ENCODE data around the gene PCDHAC1. TPM values are rescaled to one million over a fixed set of nuclear protein-coding genes. Genes with fewer than 3 reads are reported as not detected.

PCDHAC1 gene
- total RNA-seq, 2 experiments from 2014 or later: not detected

DNA sequence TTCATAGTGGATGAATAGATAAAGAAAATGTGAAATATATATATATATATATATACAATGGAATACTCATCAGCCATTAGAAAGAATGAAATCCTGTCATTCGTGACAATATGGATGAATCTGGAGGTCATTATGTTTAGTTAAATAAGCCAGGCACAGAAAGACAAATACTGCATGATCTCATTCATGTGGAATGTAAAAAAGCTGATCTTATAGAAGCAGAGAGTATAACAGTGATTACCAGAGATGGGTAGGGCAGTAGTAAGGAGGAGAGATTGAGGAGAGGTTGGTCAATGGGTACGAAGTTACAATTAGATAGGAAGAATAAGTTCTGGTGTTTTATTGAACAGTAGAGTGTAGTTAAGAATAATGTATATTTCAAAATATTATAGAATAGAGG is 20.5 kb downstream of the PCDHAC1 start:
- Histone ChIP-seq H3K4me3 (ENCODE audit: low read depth, low read length, poor library complexity, severe bottlenecking) (no peak overlapping the region), H3K36me3 (ENCODE audit: insufficient read depth, low read length) (no peaks in the 10 kb centered on the region), H3K9me3 (ENCODE audit: low read length) (no peaks in the 10 kb centered on the region), H3K9me2 (ENCODE audit: insufficient read depth, low read length) (no peaks in the 10 kb centered on the region), H3K4me2 (ENCODE audit: low read length) (no peak overlapping the region), H3K4me1 (ENCODE audit: insufficient read depth, low read length, poor library complexity, severe bottlenecking) (no peaks in the 10 kb centered on the region), H3K79me2 (ENCODE audit: insufficient read depth, low read depth, low read length) (no peaks in the 10 kb centered on the region), H3K27ac (ENCODE audit: low read depth, low read length, poor library complexity, severe bottlenecking) (no peak overlapping the region), H2AFZ (ENCODE audit: low read length) (no peak overlapping the region), H4K20me1 (ENCODE audit: insufficient read depth, low read length) (no peaks in the 10 kb centered on the region)
- no peak for DNase-seq (ENCODE audit: low spot score)
- TF ChIP-seq EZH2phosphoT487 (IDR thresholded peaks at IDR 0.05; ENCODE audit: borderline replicate concordance, low read depth, low read length): no peak
- BruUV-seq (replicated peaks): no TSS peak
- intact Hi-C loops (cut with micrococcal nuclease; ENCODE audit: unreplicated experiment): no loop called here
- POLR2A ChIA-PET: no interaction called here
- CTCF ChIA-PET (ENCODE audit: unreplicated experiment): no interaction called here

DNA sequence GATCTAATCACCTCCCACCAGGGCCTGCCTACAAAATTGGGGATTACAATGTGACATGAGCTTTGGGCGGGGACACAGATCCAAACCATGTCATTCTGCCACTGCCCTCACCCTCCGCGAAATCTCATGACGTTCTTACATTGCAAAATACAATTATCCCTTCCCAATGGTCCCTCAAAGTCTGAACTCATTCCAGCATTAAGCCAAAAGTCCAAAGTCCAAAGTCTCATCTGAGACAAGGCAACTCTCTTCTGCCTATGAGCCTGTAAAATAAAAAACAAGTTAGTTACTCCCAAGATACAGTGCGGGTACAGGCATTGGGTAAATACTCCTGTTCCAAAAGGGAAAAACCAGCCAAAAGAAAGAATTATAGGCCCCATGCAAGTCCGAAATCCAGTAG is 25.5 kb downstream of the PCDHAC1 start:
- Histone ChIP-seq H3K9me3 (ENCODE audit: low read length) (no peaks in the 10 kb centered on the region), H3K4me1 (ENCODE audit: insufficient read depth, low read length, poor library complexity, severe bottlenecking) (no peaks in the 10 kb centered on the region), H3K9me2 (ENCODE audit: insufficient read depth, low read length) (no peaks in the 10 kb centered on the region), H3K4me3 (ENCODE audit: low read depth, low read length, poor library complexity, severe bottlenecking) (no peak overlapping the region), H4K20me1 (ENCODE audit: insufficient read depth, low read length) (no peaks in the 10 kb centered on the region), H2AFZ (ENCODE audit: low read length) (no peak overlapping the region), H3K79me2 (ENCODE audit: insufficient read depth, low read depth, low read length) (no peaks in the 10 kb centered on the region), H3K36me3 (ENCODE audit: insufficient read depth, low read length) (no peaks in the 10 kb centered on the region), H3K27ac (ENCODE audit: low read depth, low read length, poor library complexity, severe bottlenecking) (no peak overlapping the region), H3K4me2 (ENCODE audit: low read length) (no peak overlapping the region)
- ChIA-PET POLR2A (no interaction called here), CTCF (ENCODE audit: unreplicated experiment) (no interaction called here)
- TF ChIP-seq, protein P1, sequence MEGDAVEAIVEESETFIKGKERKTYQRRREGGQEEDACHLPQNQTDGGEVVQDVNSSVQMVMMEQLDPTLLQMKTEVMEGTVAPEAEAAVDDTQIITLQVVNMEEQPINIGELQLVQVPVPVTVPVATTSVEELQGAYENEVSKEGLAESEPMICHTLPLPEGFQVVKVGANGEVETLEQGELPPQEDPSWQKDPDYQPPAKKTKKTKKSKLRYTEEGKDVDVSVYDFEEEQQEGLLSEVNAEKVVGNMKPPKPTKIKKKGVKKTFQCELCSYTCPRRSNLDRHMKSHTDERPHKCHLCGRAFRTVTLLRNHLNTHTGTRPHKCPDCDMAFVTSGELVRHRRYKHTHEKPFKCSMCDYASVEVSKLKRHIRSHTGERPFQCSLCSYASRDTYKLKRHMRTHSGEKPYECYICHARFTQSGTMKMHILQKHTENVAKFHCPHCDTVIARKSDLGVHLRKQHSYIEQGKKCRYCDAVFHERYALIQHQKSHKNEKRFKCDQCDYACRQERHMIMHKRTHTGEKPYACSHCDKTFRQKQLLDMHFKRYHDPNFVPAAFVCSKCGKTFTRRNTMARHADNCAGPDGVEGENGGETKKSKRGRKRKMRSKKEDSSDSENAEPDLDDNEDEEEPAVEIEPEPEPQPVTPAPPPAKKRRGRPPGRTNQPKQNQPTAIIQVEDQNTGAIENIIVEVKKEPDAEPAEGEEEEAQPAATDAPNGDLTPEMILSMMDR (conservative IDR thresholded peaks at IDR 0.05; ENCODE audit: low read length): no peak
- TF ChIP-seq EZH2phosphoT487 (IDR thresholded peaks at IDR 0.05; ENCODE audit: borderline replicate concordance, low read depth, low read length): no peak
- DNase-seq (ENCODE audit: low spot score): no peak
- no TSS peak for BruUV-seq (replicated peaks)
- intact Hi-C loops (cut with micrococcal nuclease; ENCODE audit: unreplicated experiment): no loop called here

DNA sequence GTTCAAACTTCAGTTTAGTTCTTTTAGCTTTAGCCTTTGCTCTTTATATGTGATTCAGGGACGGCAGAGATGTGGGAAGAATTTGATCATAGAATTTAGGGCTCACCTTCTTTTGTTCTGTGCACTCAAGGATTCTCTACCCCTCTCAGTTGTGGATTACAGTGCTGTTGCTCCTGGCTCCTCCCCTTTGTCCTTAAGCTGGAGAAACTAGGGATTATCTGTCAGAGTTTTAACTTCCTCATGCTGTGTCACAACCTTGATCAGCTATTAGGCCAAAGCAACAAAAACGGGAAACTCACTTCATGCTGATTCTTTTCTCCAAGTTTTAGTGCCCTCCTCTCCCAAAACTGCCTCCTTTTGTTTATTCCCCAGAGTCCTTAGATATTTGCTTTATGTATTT is 27.1 kb downstream of the PCDHAC1 start:
- ChIA-PET CTCF (ENCODE audit: unreplicated experiment) (no interaction called here), POLR2A (no interaction called here)
- Histone ChIP-seq H3K9me2 (ENCODE audit: insufficient read depth, low read length) (no peaks in the 10 kb centered on the region), H3K79me2 (ENCODE audit: insufficient read depth, low read depth, low read length) (no peaks in the 10 kb centered on the region), H3K9me3 (ENCODE audit: low read length) (no peaks in the 10 kb centered on the region), H3K4me2 (ENCODE audit: low read length) (no peak overlapping the region), H4K20me1 (ENCODE audit: insufficient read depth, low read length) (no peaks in the 10 kb centered on the region), H3K36me3 (ENCODE audit: insufficient read depth, low read length) (no peaks in the 10 kb centered on the region), H3K4me1 (ENCODE audit: insufficient read depth, low read length, poor library complexity, severe bottlenecking) (no peaks in the 10 kb centered on the region), H3K4me3 (ENCODE audit: low read depth, low read length, poor library complexity, severe bottlenecking) (no peak overlapping the region), H3K27ac (ENCODE audit: low read depth, low read length, poor library complexity, severe bottlenecking) (no peak overlapping the region), H2AFZ (ENCODE audit: low read length) (no peak overlapping the region)
- no TSS peak for BruUV-seq (replicated peaks)
- DNase-seq (ENCODE audit: low spot score): no peak
- intact Hi-C loops (cut with micrococcal nuclease; ENCODE audit: unreplicated experiment): no loop called here
- TF ChIP-seq, protein P1 (conservative IDR thresholded peaks at IDR 0.05; ENCODE audit: low read length): no peak
- no peak for TF ChIP-seq EZH2phosphoT487 (IDR thresholded peaks at IDR 0.05; ENCODE audit: borderline replicate concordance, low read depth, low read length)

All from OCI-LY7 (cell line).